Prostate gland (tissue), 2 donors: Measurements from ENCODE around the gene NGLY1.

Experiments
- POLR2A ChIP-seq: fragments of 450-650 bp; IDR thresholded peaks from one replicate; pipeline ENCODE4 v1.6.1; 2016; ENCODE audit warnings: antibody characterized with exemption, mild to moderate bottlenecking
- POLR2AphosphoS5 ChIP-seq: sonication (generic); formaldehyde crosslinking; IDR thresholded peaks from one replicate; pipeline ENCODE4 v1.6.1; 2017; ENCODE audit warnings: antibody characterized with exemption
- TF ChIP-seq, protein P1 (sequence below), 4 experiments: fragments of 200-600 bp in 2 of 4; fragments of 450-650 bp in 2 of 4; sonication (generic) in 2 of 4; IDR thresholded peaks; 1 replicate in 3 of 4; 2 replicates in 1 of 4; pipeline ENCODE4 v1.5.1; 2016 to 2019; ENCODE audit warnings: antibody characterized with exemption in 4 of 4, mild to moderate bottlenecking in 2 of 4, moderate library complexity in 2 of 4

DNA sequence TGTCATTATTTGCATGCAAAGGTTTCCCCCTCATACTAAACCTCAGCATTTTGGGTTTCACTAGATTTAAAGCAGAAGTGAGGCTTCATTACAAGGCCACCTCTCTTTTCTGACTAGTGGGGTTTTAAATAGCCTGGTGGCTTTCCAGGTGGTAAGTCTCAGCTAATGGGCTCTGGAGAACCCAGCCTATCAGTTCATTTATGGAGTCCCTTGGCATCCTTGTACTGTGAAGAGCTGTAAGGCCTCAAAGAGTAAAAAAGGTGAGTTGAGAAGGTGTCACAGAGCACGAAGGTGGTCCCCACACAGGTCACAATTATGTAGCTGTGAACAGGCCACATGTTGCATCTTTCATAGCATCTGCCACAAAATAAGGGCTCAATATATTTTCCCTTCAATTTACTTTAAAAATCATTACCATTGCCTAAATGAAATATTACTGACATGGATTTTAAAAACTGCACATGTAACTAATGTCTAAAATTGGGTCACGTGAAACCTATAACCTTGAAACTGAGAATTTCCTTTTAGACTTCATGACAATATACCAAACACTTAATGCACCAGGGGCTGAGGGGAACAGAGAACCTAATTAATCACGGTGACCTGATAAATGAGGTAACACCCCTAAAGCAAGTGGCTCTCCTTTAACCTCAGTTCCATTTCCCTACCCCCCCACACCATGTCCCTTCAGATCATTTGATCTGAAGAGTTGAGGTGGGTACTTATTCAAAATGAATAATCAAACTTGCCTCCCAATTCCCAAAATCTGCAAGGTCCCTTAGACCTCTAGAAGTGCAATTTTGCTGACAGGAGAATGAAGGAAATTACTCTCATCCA, 1.3 kb downstream of the NGLY1 start:
- TF ChIP-seq POLR2AphosphoS5 (no peak), POLR2A (no peak)
- TF ChIP-seq, protein P1, sequence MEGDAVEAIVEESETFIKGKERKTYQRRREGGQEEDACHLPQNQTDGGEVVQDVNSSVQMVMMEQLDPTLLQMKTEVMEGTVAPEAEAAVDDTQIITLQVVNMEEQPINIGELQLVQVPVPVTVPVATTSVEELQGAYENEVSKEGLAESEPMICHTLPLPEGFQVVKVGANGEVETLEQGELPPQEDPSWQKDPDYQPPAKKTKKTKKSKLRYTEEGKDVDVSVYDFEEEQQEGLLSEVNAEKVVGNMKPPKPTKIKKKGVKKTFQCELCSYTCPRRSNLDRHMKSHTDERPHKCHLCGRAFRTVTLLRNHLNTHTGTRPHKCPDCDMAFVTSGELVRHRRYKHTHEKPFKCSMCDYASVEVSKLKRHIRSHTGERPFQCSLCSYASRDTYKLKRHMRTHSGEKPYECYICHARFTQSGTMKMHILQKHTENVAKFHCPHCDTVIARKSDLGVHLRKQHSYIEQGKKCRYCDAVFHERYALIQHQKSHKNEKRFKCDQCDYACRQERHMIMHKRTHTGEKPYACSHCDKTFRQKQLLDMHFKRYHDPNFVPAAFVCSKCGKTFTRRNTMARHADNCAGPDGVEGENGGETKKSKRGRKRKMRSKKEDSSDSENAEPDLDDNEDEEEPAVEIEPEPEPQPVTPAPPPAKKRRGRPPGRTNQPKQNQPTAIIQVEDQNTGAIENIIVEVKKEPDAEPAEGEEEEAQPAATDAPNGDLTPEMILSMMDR (IDR thresholded peaks at IDR 0.05) = no peak
